Right kidney (tissue), 1 donor: ENCODE data around the gene UGT1A10.

Source experiments
- DNase-seq: peaks from one replicate; pipeline ENCODE4 v3.0.0-alpha.2; 2016

UGT1A10 gene

DNA sequence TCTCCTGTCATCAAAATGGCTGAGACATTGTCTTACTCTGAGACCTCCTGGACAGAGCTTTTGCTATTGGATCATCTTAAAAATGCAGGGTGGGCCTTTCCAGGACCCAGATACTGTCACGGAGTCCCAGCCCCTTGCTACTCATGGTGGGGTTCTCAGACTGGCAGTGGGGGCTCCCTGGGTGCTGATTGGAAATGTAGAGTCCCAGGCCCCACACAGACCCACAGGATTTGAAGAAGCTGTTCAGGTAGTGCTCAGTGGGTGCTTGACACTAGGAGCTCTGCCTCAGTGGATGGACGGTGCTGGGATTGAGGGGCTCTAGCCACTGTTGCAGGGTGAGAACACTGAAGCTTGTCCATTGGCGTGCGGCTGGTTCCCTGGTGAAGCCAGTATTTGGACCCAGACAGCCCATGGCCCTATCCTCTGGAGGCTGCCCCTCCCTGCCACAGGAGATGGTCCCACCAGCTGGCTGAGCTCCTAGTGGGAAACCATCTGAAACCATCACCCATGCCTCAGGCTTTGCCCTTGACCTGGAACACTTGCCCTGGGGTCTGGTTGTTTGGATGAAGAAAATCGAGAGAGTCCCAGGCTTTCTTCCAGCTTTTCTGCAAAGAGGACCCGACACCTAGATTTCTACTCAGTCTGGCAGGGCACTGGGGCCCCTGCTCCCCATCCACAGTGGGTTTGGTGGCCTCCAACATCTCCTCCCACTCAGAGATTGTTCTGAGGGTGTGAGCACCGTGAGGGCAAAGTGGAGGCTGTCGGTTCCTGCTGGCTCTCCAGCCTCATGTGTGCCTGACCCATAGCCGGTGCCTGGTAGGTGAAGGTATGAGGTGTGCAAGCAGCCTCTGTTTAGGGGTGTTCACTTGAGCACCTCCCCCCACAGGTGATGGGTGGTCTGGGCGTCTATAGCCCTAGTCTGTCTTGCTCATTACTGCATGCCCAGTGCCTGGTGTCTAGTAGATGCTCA, 172.0 kb downstream of the UGT1A10 start:
- no peak for DNase-seq

GRCh38 chr2:233810385-233810784, 174.1 kb downstream of the UGT1A10 start:
- no peak for DNase-seq

GRCh38 chr2:233811087-233811486, 174.8 kb downstream of the UGT1A10 start:
- DNase-seq = no peak

- DNase-seq = no peak
Observed at GRCh38 chr2:233811732-233812131, 175.5 kb downstream of the UGT1A10 start.

GRCh38 chr2:233813236-233814055, 177.2 kb downstream of the UGT1A10 start:
- peak; percentile 34 for DNase-seq

- DNase-seq = peak; percentile 33
Observed at GRCh38 chr2:233814056-233814835, 178.0 kb downstream of the UGT1A10 start.

DNA sequence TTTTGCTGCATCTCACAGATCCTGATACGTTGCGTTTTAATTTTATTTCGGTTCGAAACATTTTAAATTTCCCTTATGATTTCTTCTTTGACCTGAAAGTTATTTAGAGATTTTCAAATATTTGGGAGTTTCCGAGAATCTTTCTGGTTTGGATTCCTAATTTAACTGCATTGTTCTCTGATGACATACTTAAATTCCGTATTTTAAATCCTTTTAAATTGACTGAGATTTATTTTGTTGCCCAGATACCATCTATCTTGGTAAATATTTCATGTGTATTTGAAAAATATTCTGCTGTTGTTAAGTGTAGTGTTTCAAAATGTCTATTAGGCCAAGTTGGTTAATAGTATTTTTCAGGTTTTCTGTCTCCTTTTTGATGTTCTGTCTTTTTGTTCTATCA, 179.6 kb downstream of the UGT1A10 start:
- DNase-seq = no peak

DNA sequence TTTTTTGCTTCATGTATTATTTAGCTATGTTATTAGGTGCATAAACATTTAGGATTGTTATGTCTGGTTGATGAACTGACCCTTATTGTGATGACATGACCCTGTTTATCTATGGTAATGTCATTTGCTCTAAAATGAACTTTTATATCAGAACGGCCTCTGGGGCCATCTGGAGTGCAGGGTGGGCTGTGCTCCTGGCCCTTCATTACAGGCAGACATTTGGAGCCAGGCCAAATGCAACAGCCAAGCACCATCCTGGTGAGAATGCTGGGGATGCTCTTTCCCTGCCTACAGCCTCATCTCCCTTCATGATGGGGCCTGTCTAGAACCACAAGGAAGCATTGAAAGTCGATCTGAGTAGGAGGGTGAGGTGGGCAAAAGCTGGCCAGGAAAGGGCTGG, 180.1 kb downstream of the UGT1A10 start:
- no peak for DNase-seq

DNA sequence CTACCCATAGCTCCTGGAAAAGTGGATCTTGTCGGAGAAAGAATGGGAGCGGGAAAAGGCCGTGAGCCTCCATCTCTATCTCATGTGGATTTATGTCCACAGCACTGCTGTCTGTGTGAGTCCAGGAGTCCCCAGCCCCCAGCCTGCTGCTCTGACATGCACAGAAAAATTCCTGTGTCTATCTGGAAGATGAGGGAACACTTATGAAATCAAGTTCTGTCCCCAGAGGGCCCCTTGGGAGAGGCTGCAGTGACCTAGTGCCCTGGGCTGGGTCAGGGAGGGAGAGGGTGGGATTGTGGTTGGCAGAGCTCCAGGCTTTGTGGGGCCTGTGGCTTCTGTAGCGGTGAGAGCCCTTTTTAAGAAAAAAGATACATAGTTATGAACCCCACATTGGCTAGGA, 180.5 kb downstream of the UGT1A10 start:
- no peak for DNase-seq

GRCh38 chr2:233817361-233817911, 181.2 kb downstream of the UGT1A10 start:
- DNase-seq = no peak

DNA sequence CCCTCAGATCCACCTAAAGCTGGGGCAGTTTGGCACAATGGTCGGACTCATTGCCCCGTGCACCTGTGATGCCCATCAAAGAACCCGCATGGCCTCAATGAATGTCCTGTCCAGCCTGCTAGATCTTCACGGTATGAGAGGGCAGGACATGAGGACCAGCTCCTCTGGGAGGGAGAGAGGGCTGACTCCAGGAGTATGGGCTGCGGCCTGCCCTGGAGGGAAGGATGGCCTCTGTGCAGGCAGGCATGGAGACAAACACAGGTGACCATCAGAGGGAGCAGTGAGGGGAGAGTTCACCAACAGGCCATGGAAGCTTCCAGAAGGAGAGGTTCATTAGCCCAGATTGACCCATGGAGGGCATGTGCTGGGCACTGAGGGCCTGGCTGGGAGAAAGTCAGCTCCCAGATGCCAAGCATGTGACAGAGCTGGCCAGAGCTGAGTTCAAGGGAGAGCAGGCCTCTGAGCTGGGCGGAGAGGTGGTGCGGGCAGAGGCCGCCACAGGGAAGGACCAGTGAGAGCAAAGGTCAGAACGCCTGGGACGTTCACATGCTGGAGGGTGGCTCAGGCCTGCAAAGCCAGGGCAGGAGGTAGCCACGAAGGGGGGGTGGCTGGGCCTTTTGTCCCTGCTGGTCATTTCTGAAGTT, 181.9 kb downstream of the UGT1A10 start:
- no peak for DNase-seq

DNA sequence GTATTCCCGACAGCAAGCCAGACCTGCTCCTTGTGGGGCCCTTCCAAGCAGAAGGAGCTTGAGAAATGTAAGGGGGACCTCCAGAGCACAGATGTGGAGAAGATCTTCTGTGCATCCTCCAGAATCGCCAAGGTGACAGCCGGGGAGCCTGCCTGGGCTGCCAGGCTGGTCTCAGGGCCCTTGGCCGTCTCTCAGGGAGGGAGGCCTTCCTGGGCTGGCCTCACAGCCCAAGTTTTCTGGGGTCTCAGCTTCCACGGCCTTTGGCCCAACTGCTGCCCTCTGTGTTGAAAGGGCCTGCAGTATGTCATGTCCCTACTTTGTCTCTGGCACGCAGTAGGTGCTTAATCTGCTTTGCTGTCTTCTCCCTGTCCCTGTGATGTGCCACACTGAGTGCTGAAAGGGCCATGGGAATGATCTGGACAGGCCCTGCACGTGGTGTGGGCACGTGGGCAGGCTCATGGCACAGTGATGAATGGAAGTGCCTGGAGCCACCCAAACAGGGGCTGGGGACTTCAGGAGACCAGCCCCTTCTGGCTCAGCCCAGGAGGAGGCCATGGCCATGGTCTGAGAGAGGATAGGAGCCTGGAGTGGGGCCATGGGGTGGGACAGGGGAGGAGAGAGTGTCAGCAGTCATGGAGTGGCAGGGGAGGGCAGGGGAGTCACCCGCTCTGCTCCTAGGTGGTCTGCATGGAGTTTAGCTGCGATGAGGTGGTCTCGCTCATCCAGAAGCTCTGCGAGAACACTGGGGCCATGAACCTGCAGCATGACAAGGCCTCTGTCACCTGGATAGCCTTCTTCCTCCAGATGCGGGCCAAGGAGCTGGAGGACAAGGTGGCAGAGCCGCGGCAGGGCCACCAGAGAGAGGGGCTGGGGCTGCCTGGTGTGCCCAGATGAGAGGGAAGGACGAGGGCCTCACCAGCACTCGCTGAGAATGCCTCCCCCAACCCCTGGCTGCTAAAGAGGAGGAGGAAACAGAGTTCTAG, 182.7 kb downstream of the UGT1A10 start:
- DNase-seq = no peak

GRCh38 chr2:233819884-233820773, 183.9 kb downstream of the UGT1A10 start:
- no peak for DNase-seq

DNA sequence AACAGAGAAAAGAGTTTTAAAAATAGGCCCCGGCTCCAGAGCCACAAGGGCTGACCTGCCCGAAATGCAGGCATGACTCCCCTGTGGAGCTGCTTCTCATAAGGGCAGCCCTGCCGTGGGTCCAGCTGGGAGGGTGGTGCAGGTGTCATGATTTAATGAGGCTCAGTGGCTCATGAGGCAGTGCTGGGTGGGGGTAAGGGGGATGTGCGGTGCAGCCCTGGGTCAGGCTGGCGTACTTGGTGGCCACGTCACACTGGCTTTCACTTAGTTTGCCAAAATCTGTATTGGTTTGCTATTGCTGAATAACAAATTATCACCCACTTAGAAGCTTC, 184.5 kb downstream of the UGT1A10 start:
- no peak for DNase-seq

DNA sequence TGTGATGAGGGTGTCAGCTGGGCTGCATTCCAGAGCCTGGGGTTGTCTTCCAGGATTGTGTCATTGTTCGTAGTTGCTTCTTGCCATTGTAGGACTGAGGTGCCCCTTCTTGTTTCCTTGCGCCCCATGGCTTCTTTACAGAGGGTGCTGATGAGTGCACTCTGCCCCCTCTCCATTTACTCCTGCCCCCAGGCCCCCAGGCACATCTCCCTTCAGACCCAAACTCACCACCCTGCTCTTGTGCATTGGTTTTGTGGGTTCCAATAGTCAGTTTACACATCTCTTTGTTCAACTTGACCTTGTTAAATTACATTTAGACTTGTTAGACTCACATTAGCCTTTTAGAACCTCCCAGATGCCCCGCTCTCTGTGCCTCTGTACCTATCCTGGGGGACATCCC, 184.9 kb downstream of the UGT1A10 start:
- DNase-seq = no peak

DNA sequence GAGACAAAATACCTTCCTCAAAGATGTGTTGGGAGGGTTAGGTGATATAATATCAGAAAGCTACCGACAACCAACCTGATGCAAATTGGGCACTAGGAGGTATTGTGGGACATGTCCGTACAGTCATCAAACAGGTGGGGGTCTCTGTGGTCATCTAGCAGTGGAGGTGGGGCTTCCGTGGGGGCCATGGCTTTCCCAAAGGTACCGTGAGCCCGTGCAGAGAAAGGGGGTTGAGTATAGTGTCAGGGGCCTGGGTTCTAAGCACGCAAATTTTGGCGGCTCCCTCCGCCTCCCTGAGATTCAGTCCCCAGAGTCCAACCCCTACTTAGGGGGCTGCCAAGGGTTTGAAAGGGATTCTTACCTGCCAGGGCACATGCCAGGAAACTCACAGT, 185.5 kb downstream of the UGT1A10 start:
- no peak for DNase-seq

GRCh38 chr2:233822101-233822771, 186.0 kb downstream of the UGT1A10 start:
- DNase-seq = no peak
